Vagina (tissue), 2 donors: ENCODE results near the gene FRG2.
"Not testable (repeated sequence)": the region's sequence is repeated elsewhere in the genome, so short reads cannot be mapped to it uniquely, and the experiment has no call there.

Experiments used
- POLR2A ChIP-seq, 2 donors: fragments of 450-650 bp; IDR thresholded peaks; one replicate each; pipeline ENCODE4 v1.6.1; 2017; ENCODE audit warnings: antibody characterized with exemption in 2 of 2, mild to moderate bottlenecking in 2 of 2, moderate library complexity in 2 of 2
- POLR2AphosphoS5 ChIP-seq, 2 donors: sonication (generic); formaldehyde crosslinking; IDR thresholded peaks; one replicate each; pipeline ENCODE4 v1.9.0; 2017; ENCODE audit warnings: antibody characterized with exemption in 2 of 2, mild to moderate bottlenecking in 2 of 2, low read depth in 1 of 2; ENCODE audit not compliant: insufficient read depth in 1 of 2
- TF ChIP-seq, protein P1 (sequence below), 3 experiments: fragments of 450-650 bp in 2 of 3; fragments of 200-600 bp in 1 of 3; sonication (generic) in 1 of 3; IDR thresholded peaks; one replicate each; pipeline ENCODE4 v1.5.1; 2017 to 2019; ENCODE audit warnings: antibody characterized with exemption in 3 of 3, mild to moderate bottlenecking in 2 of 3, moderate library complexity in 2 of 3

DNA sequence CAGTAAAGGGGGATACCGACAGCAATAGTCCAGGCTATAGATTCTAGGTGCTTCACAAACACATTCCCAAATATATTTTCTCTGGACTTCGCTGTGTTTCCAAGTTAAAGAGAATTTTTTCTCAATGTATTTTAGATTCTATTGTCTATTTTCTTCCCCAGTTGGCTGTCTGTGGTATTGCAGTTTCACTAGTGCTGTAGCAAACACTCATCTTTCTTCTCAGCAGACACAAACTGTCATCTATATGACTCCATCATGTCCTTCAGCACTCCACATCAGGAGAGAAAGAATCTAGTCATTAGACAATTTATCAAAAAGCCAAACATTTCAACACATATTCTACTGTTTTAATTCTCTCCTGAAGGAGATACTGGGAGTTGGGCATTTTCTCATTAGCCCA is 37.3 kb upstream of the FRG2 start, which contains the start of gene DBET:
- TF ChIP-seq, protein P1, sequence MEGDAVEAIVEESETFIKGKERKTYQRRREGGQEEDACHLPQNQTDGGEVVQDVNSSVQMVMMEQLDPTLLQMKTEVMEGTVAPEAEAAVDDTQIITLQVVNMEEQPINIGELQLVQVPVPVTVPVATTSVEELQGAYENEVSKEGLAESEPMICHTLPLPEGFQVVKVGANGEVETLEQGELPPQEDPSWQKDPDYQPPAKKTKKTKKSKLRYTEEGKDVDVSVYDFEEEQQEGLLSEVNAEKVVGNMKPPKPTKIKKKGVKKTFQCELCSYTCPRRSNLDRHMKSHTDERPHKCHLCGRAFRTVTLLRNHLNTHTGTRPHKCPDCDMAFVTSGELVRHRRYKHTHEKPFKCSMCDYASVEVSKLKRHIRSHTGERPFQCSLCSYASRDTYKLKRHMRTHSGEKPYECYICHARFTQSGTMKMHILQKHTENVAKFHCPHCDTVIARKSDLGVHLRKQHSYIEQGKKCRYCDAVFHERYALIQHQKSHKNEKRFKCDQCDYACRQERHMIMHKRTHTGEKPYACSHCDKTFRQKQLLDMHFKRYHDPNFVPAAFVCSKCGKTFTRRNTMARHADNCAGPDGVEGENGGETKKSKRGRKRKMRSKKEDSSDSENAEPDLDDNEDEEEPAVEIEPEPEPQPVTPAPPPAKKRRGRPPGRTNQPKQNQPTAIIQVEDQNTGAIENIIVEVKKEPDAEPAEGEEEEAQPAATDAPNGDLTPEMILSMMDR (IDR thresholded peaks at IDR 0.05), result not testable (repeated sequence)
- not testable (repeated sequence) for TF ChIP-seq POLR2A (IDR thresholded peaks at IDR 0.05); POLR2AphosphoS5 (IDR thresholded peaks at IDR 0.05; ENCODE audit: insufficient read depth in 1 of 2, low read depth in 1 of 2)
